HCT116 (cell line): ENCODE data around the gene TNFAIP8.

Experiments used
- CEBPB ChIP-seq: IDR thresholded peaks from 2 replicates; pipeline ENCODE4 v1.6.1; 2012; ENCODE audit warnings: low read depth
- POLR2A ChIP-seq: IDR thresholded peaks from 2 replicates; pipeline ENCODE4 v1.7.0; 2011; ENCODE audit warnings: borderline replicate concordance; ENCODE audit not compliant: insufficient read depth, insufficient read length; ENCODE audit errors: extremely low read depth
- POLR2AphosphoS5 ChIP-seq: IDR thresholded peaks from 2 replicates; pipeline ENCODE4 v1.6.1; 2011; ENCODE audit warnings: mild to moderate bottlenecking, low read depth, low read length, moderate library complexity
- TCF7L2 ChIP-seq: IDR thresholded peaks from 2 replicates; pipeline ENCODE4 v1.7.0; 2011; ENCODE audit warnings: borderline replicate concordance, inconsistent platforms; ENCODE audit not compliant: insufficient read depth, insufficient read length; ENCODE audit errors: extremely low read depth
- YY1 ChIP-seq: IDR thresholded peaks from 2 replicates; pipeline ENCODE4 v1.6.1; 2011; ENCODE audit warnings: low read length, low read depth, moderate library complexity, mild to moderate bottlenecking; ENCODE audit not compliant: insufficient replicate concordance; ENCODE audit errors: extremely low read depth
- TF ChIP-seq, protein P1 (sequence below), 3 experiments: fragments of 200-600 bp in 1 of 3; sonication (generic) in 1 of 3; IDR thresholded peaks in 2 of 3; conservative IDR thresholded peaks in 1 of 3; 2 replicates each; pipeline ENCODE4 v1.5.1; 2012 to 2017; ENCODE audit warnings: low read depth in 2 of 3, low read length in 2 of 3, antibody characterized with exemption in 1 of 3, borderline replicate concordance in 1 of 3, control low read depth in 1 of 3, mild to moderate bottlenecking in 1 of 3, mixed read lengths in 1 of 3, mixed run types in 1 of 3, moderate library complexity in 1 of 3; ENCODE audit not compliant: insufficient read depth in 1 of 3

DNA sequence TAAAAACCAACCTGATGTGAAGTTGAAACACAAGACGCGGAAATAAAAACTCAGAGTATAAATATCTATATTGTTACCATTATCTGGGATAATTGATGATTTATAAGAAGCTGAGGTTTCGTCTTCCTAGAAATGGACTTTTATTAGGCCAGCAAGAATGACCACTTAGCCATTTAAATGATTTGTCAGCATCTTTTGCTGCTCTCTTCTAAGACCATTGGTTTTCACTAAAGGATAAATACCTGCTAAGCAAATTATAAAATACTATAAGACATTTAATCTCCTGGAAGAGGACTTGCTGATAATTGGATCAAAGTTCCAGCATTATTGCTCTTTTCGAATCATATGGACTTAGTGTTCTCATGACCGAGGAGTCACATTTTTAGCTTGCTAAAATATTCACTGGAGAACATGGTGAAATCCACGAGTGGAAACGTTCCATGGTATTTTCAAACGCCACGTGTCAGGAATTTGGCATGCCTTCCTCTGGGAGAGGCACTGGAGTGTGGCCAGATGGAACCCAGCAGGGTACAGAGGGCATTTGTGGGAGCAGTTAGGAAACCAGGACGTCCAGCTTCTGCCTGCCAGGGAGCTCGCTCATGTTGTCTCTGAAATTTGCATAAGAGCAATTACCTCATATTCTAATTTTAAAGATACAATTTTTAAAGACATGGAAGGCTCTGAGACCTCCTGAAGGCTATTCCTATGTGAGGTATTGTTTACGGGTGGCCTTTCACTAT lies 43.1 kb downstream of the TNFAIP8 start:
- no peak for TF ChIP-seq YY1
- TF ChIP-seq, protein P1, sequence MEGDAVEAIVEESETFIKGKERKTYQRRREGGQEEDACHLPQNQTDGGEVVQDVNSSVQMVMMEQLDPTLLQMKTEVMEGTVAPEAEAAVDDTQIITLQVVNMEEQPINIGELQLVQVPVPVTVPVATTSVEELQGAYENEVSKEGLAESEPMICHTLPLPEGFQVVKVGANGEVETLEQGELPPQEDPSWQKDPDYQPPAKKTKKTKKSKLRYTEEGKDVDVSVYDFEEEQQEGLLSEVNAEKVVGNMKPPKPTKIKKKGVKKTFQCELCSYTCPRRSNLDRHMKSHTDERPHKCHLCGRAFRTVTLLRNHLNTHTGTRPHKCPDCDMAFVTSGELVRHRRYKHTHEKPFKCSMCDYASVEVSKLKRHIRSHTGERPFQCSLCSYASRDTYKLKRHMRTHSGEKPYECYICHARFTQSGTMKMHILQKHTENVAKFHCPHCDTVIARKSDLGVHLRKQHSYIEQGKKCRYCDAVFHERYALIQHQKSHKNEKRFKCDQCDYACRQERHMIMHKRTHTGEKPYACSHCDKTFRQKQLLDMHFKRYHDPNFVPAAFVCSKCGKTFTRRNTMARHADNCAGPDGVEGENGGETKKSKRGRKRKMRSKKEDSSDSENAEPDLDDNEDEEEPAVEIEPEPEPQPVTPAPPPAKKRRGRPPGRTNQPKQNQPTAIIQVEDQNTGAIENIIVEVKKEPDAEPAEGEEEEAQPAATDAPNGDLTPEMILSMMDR (IDR thresholded peaks at IDR 0.05 in 2 of 3, conservative IDR thresholded peaks at IDR 0.05 in 1 of 3; ENCODE audit: borderline replicate concordance in 1 of 3, insufficient read depth in 1 of 3, low read depth in 2 of 3, low read length in 2 of 3), result no peak
- TF ChIP-seq POLR2A, result no peak
- no peak for TF ChIP-seq CEBPB
- TF ChIP-seq TCF7L2, result no peak
- no peak for TF ChIP-seq POLR2AphosphoS5
